H1 (cell line): Measurements from ENCODE around the gene ZFYVE19. TPM values are rescaled to one million over a fixed set of nuclear protein-coding genes. Genes with fewer than 3 reads are reported as not detected.

Experiments used
- CTCF ChIA-PET: fragments of 300-600 bp; sonication (Branson Sonifier 250); formaldehyde crosslinking; loops from one replicate; lab custom pipeline; 2021; ENCODE audit not compliant: partially characterized antibody; lab: Charles Lee
- POLR2A ChIA-PET: fragments of 300-600 bp; sonication (Branson Sonifier 250); formaldehyde crosslinking; loops from one replicate; lab custom pipeline; 2021; ENCODE audit warnings: inconsistent platforms; ENCODE audit not compliant: partially characterized antibody; lab: Charles Lee
- DNase-seq, 2 experiments: peaks; one replicate each; pipeline versions ENCODE4 v3.0.0 to v3.0.0-alpha.2; 2010 to 2022; ENCODE audit warnings: low spot score in 2 of 2, low read depth in 1 of 2, mixed read lengths in 1 of 2
- FAIRE-seq: peaks from 2 replicates; lab custom pipeline; 2011; peaks lifted over from hg19 to GRCh38; lab: Jason Lieb, UNC
- H2AFZ ChIP-seq: 2 replicates; pipeline ENCODE4 v1.8.1; 2012; ENCODE audit warnings: low read length, inconsistent platforms
- H2AK5ac ChIP-seq: 2 replicates; pipeline ENCODE4 v1.6.1; 2013; ENCODE audit warnings: low read depth, low read length
- H2BK120ac ChIP-seq: replicated peaks from 2 replicates; pipeline ENCODE3; 2013; ENCODE audit warnings: low read depth, low read length, inconsistent platforms
- H2BK12ac ChIP-seq: 2 replicates; pipeline ENCODE4 v1.6.1; 2013; ENCODE audit warnings: low read depth, low read length
- H2BK15ac ChIP-seq: 2 replicates; pipeline ENCODE4 v1.6.1; 2013; ENCODE audit warnings: low read length
- H2BK20ac ChIP-seq: 2 replicates; pipeline ENCODE4 v1.6.1; 2013; ENCODE audit warnings: low read length
- H2BK5ac ChIP-seq: 2 replicates; pipeline ENCODE4 v1.6.1; 2013; ENCODE audit warnings: low read depth, low read length
- H3K14ac ChIP-seq: 2 replicates; pipeline ENCODE4 v1.6.1; 2013; ENCODE audit warnings: inconsistent platforms; ENCODE audit not compliant: insufficient read length
- H3K18ac ChIP-seq: 2 replicates; pipeline ENCODE4 v1.6.1; 2013; ENCODE audit warnings: low read length; ENCODE audit errors: extremely low read depth
- H3K23ac ChIP-seq: 2 replicates; pipeline ENCODE4 v1.6.1; 2013; ENCODE audit warnings: inconsistent platforms; ENCODE audit not compliant: insufficient read length
- H3K23me2 ChIP-seq: 2 replicates; pipeline ENCODE4 v1.6.1; 2013; ENCODE audit warnings: low read depth, low read length
- H3K27ac ChIP-seq: 2 replicates; pipeline ENCODE4 v1.6.1; 2011; ENCODE audit warnings: low read depth, low read length, inconsistent platforms
- H3K27me3 ChIP-seq, 4 experiments: replicated peaks in 1 of 4; 1 replicate in 1 of 4; 2 replicates in 3 of 4; pipeline versions ENCODE4 v1.6.1 to v1.8.1; 2011 to 2013; ENCODE audit warnings: low read length in 3 of 4, mild to moderate bottlenecking in 3 of 4, inconsistent platforms in 2 of 4, mixed read lengths in 2 of 4, moderate library complexity in 1 of 4; ENCODE audit not compliant: control insufficient read depth in 3 of 4, insufficient read depth in 3 of 4; ENCODE audit errors: extremely low read depth in 1 of 4
- H3K36me3 ChIP-seq, 4 experiments: 2 replicates each; pipeline versions ENCODE4 v1.6.1 to v1.8.1; 2011 to 2013; ENCODE audit warnings: mild to moderate bottlenecking in 4 of 4, low read length in 3 of 4, moderate library complexity in 2 of 4, control low read depth in 1 of 4, inconsistent platforms in 1 of 4; ENCODE audit not compliant: insufficient read depth in 4 of 4, control insufficient read depth in 2 of 4
- H3K4ac ChIP-seq: replicated peaks from 2 replicates; pipeline ENCODE3; 2013; ENCODE audit warnings: low read length, low read depth, mixed read lengths, inconsistent platforms; ENCODE audit not compliant: insufficient read length
- H3K4me1 ChIP-seq, 4 experiments: replicated peaks in 1 of 4; 1 replicate in 1 of 4; 2 replicates in 3 of 4; pipeline versions ENCODE4 v1.6.1 to v1.8.1; 2011 to 2013; ENCODE audit warnings: low read length in 3 of 4, inconsistent platforms in 2 of 4, mixed read lengths in 1 of 4; ENCODE audit not compliant: insufficient read depth in 4 of 4, control insufficient read depth in 3 of 4
- H3K4me2 ChIP-seq, 2 experiments: 2 replicates each; pipeline versions ENCODE4 v1.6.1 to v1.8.1; 2011 to 2013; ENCODE audit warnings: low read depth in 2 of 2, low read length in 2 of 2, control low read depth in 1 of 2, inconsistent platforms in 1 of 2, mild to moderate bottlenecking in 1 of 2; ENCODE audit not compliant: insufficient read depth in 1 of 2
- H3K4me3 ChIP-seq, 4 experiments: fragments of 200-600, 300-600 bp in 1 of 4; sonication (generic), shearing (Covaris generic), sonication (Bioruptor Twin) in 1 of 4; 2 replicates each; pipeline versions ENCODE4 v1.5.1 to v1.8.1; 2011 to 2016; ENCODE audit warnings: low read length in 4 of 4, low read depth in 3 of 4, control low read depth in 2 of 4, inconsistent platforms in 2 of 4, mild to moderate bottlenecking in 2 of 4, mixed read lengths in 1 of 4, moderate library complexity in 1 of 4; ENCODE audit not compliant: insufficient read depth in 2 of 4; ENCODE audit errors: extremely low read depth in 1 of 4
- H3K56ac ChIP-seq: replicated peaks from 2 replicates; pipeline ENCODE3; 2013; ENCODE audit warnings: low read depth, mild to moderate bottlenecking, mixed read lengths, low read length, inconsistent platforms; ENCODE audit not compliant: insufficient read length
- H3K79me1 ChIP-seq: 2 replicates; pipeline ENCODE4 v1.6.1; 2013; ENCODE audit warnings: low read depth, low read length, control low read depth
- H3K79me2 ChIP-seq, 2 experiments: 2 replicates each; pipeline versions ENCODE4 v1.6.1 to v1.8.1; 2012 to 2013; ENCODE audit warnings: low read length in 2 of 2, mild to moderate bottlenecking in 2 of 2, inconsistent platforms in 1 of 2; ENCODE audit not compliant: insufficient read depth in 2 of 2, control insufficient read depth in 1 of 2
- H3K9ac ChIP-seq, 4 experiments: replicated peaks in 1 of 4; 1 replicate in 1 of 4; 2 replicates in 3 of 4; pipeline versions ENCODE4 v1.6.1 to v1.8.1; 2011 to 2013; ENCODE audit warnings: low read depth in 3 of 4, low read length in 3 of 4, control low read depth in 2 of 4, mild to moderate bottlenecking in 2 of 4, moderate library complexity in 2 of 4, inconsistent platforms in 1 of 4; ENCODE audit errors: extremely low read depth in 1 of 4
- H3K9me3 ChIP-seq, 2 experiments: 2 replicates each; pipeline versions ENCODE4 v1.6.1 to v1.8.1; 2012 to 2013; ENCODE audit warnings: mild to moderate bottlenecking in 2 of 2, moderate library complexity in 2 of 2, control low read depth in 1 of 2, inconsistent platforms in 1 of 2, low read depth in 1 of 2, low read length in 1 of 2, mixed read lengths in 1 of 2; ENCODE audit not compliant: insufficient read depth in 2 of 2
- H4K20me1 ChIP-seq, 2 experiments: replicated peaks in 1 of 2; 2 replicates each; pipeline versions ENCODE3 to v1.8.1; 2011 to 2013; ENCODE audit warnings: inconsistent platforms in 2 of 2, low read length in 2 of 2, mild to moderate bottlenecking in 1 of 2; ENCODE audit not compliant: insufficient read depth in 2 of 2, control insufficient read depth in 1 of 2
- H4K5ac ChIP-seq: 2 replicates; pipeline ENCODE4 v1.6.1; 2013; ENCODE audit warnings: low read length, low read depth, mixed read lengths, inconsistent platforms; ENCODE audit not compliant: insufficient read length
- H4K8ac ChIP-seq: 2 replicates; pipeline ENCODE4 v1.8.0; 2013; ENCODE audit warnings: mild to moderate bottlenecking, moderate library complexity, low read length, inconsistent platforms; ENCODE audit not compliant: insufficient read depth; ENCODE audit errors: extremely low read depth
- H4K91ac ChIP-seq: replicated peaks from 2 replicates; pipeline ENCODE3; 2013; ENCODE audit warnings: low read length, mixed read lengths, inconsistent platforms; ENCODE audit not compliant: insufficient read length
- CEBPB ChIP-seq: IDR thresholded peaks from 2 replicates; pipeline ENCODE4 v1.6.1; 2012; ENCODE audit warnings: low read depth, low read length
- CHD1 ChIP-seq: IDR thresholded peaks from 2 replicates; pipeline ENCODE4 v1.6.1; 2012; ENCODE audit warnings: low read depth, low read length, improper control_type of control experiment
- CTBP2 ChIP-seq: IDR thresholded peaks from 2 replicates; pipeline ENCODE4 v1.7.0; 2011; ENCODE audit warnings: borderline replicate concordance, mild to moderate bottlenecking, moderate library complexity, mixed read lengths, low read length; ENCODE audit not compliant: insufficient read depth, insufficient read length
- JUND ChIP-seq: IDR thresholded peaks from 2 replicates; pipeline ENCODE4 v1.6.1; 2011; ENCODE audit warnings: mild to moderate bottlenecking, improper control_type of control experiment, low read length
- SIX5 ChIP-seq: IDR thresholded peaks from 2 replicates; pipeline ENCODE4 v1.6.1; 2011; ENCODE audit warnings: mild to moderate bottlenecking, low read depth, low read length
- TBP ChIP-seq: IDR thresholded peaks from 2 replicates; pipeline ENCODE4 v1.6.1; 2011; ENCODE audit warnings: low read depth, low read length, improper control_type of control experiment
- TEAD4 ChIP-seq: IDR thresholded peaks from 2 replicates; pipeline ENCODE4 v1.6.1; 2012; ENCODE audit warnings: low read depth, low read length, inconsistent platforms, mixed read lengths
- WGBS, 2 experiments: shearing (Covaris generic) in 1 of 2; methylation state at CpG; one replicate each; pipeline versions ENCODE4 v1.1.6 to v1.1.7; 2013 to 2015; ENCODE audit warnings: low lambda C conversion rate in 2 of 2, mixed read lengths in 2 of 2, inconsistent platforms in 1 of 2, low coverage in 1 of 2, missing lambda C conversion rate in 1 of 2; ENCODE audit not compliant: insufficient replicate concordance in 2 of 2, insufficient coverage in 1 of 2, insufficient read length in 1 of 2; ENCODE audit errors: extremely low coverage in 1 of 2, missing lambda C conversion rate in 1 of 2; 5-methylcytosine and 5-hydroxymethylcytosine counted together
- polyA plus RNA-seq, 7 experiments: library from polyadenylated mRNA; depleted of rRNA in 3 of 7; stranded (reverse) in 5 of 7; unstranded in 2 of 7; fragments of >200 nt in 5 of 7; fragments of 200-250 nt in 2 of 7; gene quantifications; 1 replicate in 5 of 7; 2 replicates in 1 of 7; 4 replicates in 1 of 7; pipeline versions ENCODE4 v1.2.1 to v1.2.3, GENCODE V29; 2011 to 2013; ENCODE audit warnings: missing spikeins in 2 of 7, mixed read lengths in 2 of 7
- total RNA-seq: library from RNA; stranded (reverse); fragmentation: NEBNext Ultra II Directional; extraction: Animal tissue kit (Norgen Biotek cat#: 25700); gene quantifications from 2 replicates; pipeline ENCODE4 v1.2.1, GENCODE V29; 2021
- TF ChIP-seq, protein P1 (sequence below), 3 experiments: IDR thresholded peaks; 1 replicate in 2 of 3; 2 replicates in 1 of 3; pipeline versions ENCODE4 v1.5.1 to v1.6.1; 2011; ENCODE audit warnings: low read length in 3 of 3, mild to moderate bottlenecking in 3 of 3, inconsistent platforms in 2 of 3, low read depth in 1 of 3, moderate library complexity in 1 of 3; ENCODE audit not compliant: insufficient read depth in 1 of 3; ENCODE audit errors: control extremely low read depth in 1 of 3
- TF ChIP-seq, protein P2 (sequence below): IDR thresholded peaks from 2 replicates; pipeline ENCODE4 v1.6.1; 2012; ENCODE audit warnings: low read length, inconsistent platforms

ZFYVE19 gene
- total and polyA plus RNA-seq, 2 of the 8 experiments (the other 6 are each of a cell fraction or from before 2014, with no cell fraction given): 11.2 to 21.8 TPM

DNA sequence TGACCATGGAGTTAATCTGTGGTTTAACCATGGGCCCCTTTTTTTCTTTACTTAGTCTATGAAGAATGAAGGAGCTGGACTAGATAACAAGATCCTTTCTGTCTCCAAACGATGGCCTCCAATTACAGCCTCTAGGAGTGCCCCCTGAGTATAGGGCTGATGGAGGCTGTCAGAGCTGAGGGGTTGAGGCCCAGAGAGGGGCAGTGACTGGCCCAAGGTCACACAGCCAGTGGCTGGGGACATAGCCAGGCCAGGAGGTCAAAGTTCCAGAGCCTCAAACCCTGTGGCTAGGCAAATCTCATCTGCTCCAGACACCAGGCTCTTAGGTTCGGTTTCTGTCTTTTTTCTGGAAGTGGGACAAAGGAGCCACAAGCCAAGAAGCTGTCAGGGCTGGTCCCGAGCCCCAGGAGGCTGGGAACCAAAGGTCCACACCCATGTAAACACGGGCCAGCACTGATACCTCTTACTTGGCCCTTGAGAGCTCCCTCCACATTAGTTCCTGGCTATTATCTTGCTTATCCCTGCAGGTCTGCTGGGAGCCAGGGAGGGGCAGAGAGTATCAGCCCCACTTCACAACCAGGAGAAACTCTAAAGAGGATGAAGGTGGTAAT is 56.9 kb downstream of the ZFYVE19 start:
- no peak overlapping the region for H3K23ac ChIP-seq
- H4K8ac ChIP-seq: no peak overlapping the region
- H2AK5ac ChIP-seq: no peak overlapping the region
- no peaks in the 10 kb centered on the region for H3K4me1 ChIP-seq
- no peak overlapping the region for H3K27ac ChIP-seq
- no peaks in the 10 kb centered on the region for H3K79me2 ChIP-seq
- no peak overlapping the region for H2BK20ac ChIP-seq
- H3K9me3 ChIP-seq: no peaks in the 10 kb centered on the region
- ChIA-PET POLR2A (interaction anchor here (1.0 to 1.8 kb wide), 4 partner anchors 17 to 33 kb away, joined by 3 to 4 read pairs (median 4); no protein-coding TSS in a partner anchor), CTCF (interaction anchor here (0.5 to 1.8 kb wide), 5 partner anchors 31 to 274 kb away, joined by 3 to 11 read pairs (median 3); partner anchors contain the start of gene VPS18)
- no peaks in the 10 kb centered on the region for H3K27me3 ChIP-seq
- peaks cover 0 to 1% of the 10 kb centered on the region in 2 experiments for H4K20me1 ChIP-seq
- H2AFZ ChIP-seq: no peak overlapping the region
- no peak overlapping the region for H3K18ac ChIP-seq
- no peak overlapping the region for H2BK15ac ChIP-seq
- no peaks in the 10 kb centered on the region for H3K79me1 ChIP-seq
- no peaks in the 10 kb centered on the region for H3K23me2 ChIP-seq
- DNase-seq (no peak), FAIRE-seq (no peak)
- H3K14ac ChIP-seq: no peak overlapping the region
- H4K91ac ChIP-seq: no peak overlapping the region
- no peak overlapping the region for H3K4me2 ChIP-seq
- no peak overlapping the region for H3K9ac ChIP-seq
- no peak overlapping the region for H2BK5ac ChIP-seq
- H3K56ac ChIP-seq: no peak overlapping the region
- no peak overlapping the region for H3K4me3 ChIP-seq
- 91% methylated on average over 4 of the region's 4 CpGs; no CpG with 5 or more reads in 1 of the 2 experiments for WGBS, 2 experiments
- no peaks in the 10 kb centered on the region for H3K36me3 ChIP-seq
- H2BK12ac ChIP-seq: no peak overlapping the region
- H2BK120ac ChIP-seq: no peak overlapping the region
- H4K5ac ChIP-seq: no peak overlapping the region
- no peak overlapping the region for H3K4ac ChIP-seq
- no peak for TF ChIP-seq CEBPB
- no peak for TF ChIP-seq CHD1
- TF ChIP-seq, protein P1, sequence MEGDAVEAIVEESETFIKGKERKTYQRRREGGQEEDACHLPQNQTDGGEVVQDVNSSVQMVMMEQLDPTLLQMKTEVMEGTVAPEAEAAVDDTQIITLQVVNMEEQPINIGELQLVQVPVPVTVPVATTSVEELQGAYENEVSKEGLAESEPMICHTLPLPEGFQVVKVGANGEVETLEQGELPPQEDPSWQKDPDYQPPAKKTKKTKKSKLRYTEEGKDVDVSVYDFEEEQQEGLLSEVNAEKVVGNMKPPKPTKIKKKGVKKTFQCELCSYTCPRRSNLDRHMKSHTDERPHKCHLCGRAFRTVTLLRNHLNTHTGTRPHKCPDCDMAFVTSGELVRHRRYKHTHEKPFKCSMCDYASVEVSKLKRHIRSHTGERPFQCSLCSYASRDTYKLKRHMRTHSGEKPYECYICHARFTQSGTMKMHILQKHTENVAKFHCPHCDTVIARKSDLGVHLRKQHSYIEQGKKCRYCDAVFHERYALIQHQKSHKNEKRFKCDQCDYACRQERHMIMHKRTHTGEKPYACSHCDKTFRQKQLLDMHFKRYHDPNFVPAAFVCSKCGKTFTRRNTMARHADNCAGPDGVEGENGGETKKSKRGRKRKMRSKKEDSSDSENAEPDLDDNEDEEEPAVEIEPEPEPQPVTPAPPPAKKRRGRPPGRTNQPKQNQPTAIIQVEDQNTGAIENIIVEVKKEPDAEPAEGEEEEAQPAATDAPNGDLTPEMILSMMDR (IDR thresholded peaks at IDR 0.05; ENCODE audit: control extremely low read depth in 1 of 3, insufficient read depth in 1 of 3, low read depth in 1 of 3, low read length in 3 of 3): no peak
- TF ChIP-seq, protein P2, sequence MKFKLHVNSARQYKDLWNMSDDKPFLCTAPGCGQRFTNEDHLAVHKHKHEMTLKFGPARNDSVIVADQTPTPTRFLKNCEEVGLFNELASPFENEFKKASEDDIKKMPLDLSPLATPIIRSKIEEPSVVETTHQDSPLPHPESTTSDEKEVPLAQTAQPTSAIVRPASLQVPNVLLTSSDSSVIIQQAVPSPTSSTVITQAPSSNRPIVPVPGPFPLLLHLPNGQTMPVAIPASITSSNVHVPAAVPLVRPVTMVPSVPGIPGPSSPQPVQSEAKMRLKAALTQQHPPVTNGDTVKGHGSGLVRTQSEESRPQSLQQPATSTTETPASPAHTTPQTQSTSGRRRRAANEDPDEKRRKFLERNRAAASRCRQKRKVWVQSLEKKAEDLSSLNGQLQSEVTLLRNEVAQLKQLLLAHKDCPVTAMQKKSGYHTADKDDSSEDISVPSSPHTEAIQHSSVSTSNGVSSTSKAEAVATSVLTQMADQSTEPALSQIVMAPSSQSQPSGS: no peak
- TF ChIP-seq TEAD4: no peak
- TF ChIP-seq SIX5: no peak
- TF ChIP-seq CTBP2: no peak
- no peak for TF ChIP-seq JUND
- TF ChIP-seq TBP: no peak
